Islet of Langerhans (tissue), 1 donor: ENCODE measurements around the gene TRIM44.
"Not testable (repeated sequence)": the region's sequence is repeated elsewhere in the genome, so short reads cannot be mapped to it uniquely, and the experiment has no call there.

Experiments used
- FAIRE-seq: peaks from one replicate; lab custom pipeline; 2011; peaks lifted over from hg19 to GRCh38; lab: Jason Lieb, UNC

The TRIM44 gene

DNA sequence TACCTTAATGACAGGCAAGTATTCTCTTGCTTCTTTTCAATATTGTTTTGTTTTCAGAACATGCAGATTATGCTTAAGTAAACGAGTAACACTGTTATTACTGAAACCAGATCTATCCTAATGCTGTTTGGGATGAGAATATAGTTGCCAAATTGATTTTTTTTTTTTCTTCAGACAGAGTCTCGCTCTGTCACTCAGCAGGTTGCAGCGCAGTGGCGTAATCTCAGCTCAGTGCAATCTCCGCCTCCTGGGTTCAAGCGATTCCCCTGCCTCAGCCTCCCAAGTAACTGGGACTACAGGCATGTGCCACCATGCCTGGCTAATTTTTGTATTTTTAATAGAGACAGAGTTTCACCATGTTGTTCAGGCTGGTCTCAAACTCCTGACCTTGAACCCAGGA, 91.0 kb downstream of the TRIM44 start:
- FAIRE-seq: not testable (repeated sequence)

DNA sequence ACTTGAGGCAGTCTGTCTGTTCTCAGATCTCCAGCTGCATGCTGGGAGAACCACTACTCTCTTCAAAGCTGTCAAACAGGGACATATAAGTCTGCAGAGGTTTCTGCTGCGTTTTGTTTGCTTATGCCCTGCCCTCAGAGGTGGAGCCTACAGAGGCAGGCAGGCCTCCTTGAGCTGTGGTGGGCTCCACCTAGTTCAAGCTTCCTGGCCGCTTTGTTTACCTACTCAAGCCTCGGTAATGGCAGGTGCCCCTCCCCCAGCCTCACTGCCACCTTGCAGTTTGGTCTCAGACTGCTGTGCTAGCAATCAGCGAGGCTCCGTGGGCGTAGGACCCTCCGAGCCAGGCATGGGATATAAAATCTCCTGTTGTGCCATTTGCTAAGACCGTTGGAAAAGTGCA, 97.4 kb downstream of the TRIM44 start:
- not testable (repeated sequence) for FAIRE-seq

DNA sequence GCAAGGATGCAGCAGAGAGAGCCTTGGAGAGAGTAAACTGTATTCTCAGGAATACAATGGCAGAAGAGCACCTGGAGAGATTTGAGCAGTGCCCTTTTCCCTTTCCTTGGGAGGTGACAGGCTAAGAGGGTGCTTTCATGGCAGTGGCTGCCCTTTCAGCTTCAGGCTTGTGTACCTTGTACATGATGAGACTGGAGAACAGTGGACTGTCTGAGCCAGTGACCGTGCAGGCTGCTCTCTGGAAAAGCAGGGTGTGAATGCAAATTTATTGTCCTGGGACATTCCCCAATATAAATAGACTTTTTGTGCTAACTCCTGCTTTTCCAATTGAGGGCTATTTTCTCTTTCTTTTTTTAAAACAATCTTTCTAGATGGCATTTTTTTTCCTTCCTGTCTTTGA, 99.3 kb downstream of the TRIM44 start:
- FAIRE-seq: no peak

DNA sequence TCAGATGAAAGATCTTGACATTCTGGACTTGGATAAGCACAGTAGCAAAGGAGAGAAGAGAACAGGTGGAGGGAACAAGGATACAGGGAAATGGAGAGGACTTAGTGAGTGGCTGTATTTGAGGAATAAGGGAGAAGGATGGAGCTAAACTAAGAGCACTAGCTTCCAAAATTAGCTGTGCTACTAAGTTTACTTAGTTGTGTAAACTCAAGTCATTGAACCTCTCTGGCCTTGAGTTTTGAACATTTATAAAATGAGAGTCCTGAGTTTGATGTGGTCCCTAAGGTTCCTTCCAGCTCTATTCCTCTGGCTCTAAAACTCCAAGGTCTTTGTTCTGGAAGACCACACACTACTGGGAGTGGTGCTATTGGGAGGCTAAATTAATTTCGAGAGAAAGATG, 100.7 kb downstream of the TRIM44 start:
- no peak for FAIRE-seq

DNA sequence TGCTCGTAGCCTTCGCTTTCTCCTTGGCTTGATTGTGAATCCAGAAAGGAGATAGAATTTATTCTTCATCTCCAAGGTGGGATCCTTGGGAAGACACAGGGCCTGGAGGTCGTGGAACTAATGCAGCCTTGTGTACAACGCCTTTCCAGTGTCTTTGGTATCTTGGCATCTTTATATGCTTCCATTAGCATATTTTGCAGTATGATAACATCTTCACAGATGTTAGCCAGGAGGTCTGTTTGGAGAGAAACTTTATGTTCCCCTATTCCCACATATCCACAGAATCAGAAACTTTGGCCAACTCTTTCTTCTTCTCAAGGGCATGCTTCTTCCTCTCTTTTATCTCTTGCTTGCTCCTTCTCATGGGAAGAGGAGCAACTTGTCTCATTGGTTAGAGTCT, 101.2 kb downstream of the TRIM44 start:
- no peak for FAIRE-seq

DNA sequence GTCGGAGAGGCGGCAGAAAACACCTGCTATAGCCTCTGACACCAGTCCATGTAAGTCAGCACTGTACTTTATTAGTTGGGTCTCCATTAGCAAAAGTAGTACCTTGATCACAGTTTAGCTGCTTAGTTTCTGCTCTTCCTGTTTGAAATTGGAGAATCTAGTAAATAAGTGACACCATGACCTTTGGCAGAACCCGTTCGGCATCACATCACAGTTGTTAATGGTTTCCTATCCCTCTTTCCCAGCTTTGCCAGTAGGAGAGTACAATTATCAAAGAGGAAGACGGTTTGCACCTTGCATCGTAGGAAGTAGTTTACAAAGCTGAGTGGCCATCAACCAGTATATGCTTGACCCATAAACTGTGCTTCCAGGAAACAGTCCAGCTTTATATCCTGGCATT, 101.8 kb downstream of the TRIM44 start:
- no peak for FAIRE-seq

DNA sequence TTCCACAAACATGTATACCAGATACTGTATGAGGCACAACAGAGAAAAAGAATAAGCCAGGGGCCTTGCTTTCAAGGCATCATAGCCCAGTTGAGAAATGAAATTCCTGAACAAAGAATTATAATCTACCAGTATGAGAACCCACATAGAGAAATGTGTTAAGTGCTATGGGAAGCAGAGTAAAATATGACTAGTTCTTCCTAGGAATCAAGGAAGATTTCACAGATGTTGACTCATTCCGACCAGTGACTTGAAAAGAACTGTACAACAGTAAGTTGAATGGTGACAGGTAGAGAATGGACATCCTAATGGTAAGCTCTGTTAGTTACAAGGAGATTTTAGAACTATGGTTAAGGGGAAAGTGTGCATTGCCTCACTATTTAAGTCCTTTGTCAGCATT, 102.6 kb downstream of the TRIM44 start:
- FAIRE-seq: no peak

DNA sequence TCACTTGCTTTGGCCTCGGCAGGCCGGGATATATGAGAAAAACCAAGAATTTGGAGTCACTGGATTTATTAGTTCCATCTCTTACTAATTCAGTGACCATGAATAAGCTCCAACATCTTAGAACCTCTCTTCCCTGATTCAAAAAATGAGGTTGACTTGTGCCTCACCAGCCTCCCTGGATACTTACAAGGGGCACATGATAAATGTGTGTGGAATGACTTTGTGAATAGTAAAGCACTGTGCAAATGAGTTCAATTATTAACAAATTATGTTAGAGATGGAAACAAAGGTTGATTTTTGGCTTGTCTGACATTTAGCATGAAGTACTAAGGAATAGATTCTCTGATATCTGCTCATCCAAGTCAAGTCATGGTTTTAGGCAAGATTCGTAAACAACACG, 104.1 kb downstream of the TRIM44 start:
- FAIRE-seq: no peak

DNA sequence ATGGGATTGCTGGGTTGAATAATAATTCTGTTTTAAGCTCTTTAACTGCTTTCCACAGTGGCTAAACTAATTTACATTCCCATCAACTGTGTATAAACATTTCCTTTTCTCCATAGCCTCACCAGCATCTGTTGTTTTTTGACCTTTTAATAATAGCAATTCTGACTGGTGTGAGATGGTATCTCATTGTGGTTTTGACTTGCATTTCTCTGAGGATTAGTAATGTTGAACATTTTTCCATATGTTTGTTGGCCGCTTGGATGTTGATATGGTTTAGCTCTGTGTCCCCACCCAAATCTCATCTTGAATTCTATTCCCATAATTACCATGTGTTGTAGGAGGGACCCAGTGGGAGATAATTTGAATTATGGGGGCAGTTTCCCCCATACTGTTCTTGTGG, 107.8 kb downstream of the TRIM44 start:
- FAIRE-seq: not testable (repeated sequence)

DNA sequence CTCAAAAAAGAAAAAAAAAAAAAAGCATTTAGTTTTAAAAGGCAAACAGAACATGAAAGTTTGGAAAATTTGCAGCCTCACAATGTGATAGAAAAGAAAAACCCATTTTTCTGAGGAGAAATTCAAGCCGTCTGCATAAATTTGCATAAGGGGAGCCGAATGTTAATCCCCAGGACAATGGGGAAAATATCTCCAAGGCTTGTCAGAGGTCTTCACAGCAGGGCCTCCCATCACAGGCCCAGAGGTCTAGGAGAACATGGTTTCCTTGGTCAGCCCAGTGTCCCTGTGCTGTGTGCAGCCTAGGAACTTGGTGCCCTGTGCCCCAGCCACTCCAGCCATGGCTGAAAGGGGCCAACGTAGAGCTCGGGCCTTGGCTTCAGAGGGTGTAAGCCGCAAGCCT, 109.1 kb downstream of the TRIM44 start:
- no peak for FAIRE-seq

DNA sequence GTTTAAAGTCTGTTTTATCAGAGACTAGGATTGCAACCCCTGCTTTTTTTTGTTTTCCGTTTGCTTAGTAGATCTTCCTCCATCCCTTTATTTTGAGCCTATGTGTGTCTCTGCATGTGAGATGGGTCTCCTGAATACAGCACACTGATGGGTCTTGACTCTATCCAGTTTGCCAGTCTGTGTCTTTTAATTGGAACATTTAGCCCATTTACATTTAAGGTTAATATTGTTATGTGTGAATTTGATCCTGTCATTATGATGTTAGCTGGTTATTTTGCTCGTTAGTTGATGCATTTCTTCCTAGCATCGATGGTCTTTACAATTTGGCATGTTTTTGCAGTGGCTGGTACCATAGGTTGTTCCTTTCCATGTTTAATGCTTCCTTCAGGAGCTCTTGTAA, 114.7 kb downstream of the TRIM44 start:
- FAIRE-seq: not testable (repeated sequence)

DNA sequence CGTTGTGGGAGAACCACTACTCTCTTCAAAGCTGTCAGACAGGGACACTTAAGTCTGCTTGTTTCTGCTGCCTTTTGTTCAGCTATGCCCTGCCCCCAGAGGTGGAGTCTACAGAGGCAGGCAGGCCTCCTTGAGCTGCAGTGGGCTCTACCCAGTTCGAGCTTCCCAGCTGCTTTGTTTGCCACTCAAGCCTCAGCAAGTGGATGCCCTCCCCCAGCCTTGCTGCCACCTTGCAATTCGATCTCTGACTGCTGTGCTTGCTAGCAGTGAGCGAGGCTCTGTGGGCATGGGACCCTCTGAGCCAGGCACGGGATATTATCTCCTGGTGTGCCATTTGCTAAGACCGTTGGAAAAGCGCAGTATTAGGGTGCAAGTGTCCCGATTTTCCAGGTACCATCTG, 116.4 kb downstream of the TRIM44 start:
- not testable (repeated sequence) for FAIRE-seq

DNA sequence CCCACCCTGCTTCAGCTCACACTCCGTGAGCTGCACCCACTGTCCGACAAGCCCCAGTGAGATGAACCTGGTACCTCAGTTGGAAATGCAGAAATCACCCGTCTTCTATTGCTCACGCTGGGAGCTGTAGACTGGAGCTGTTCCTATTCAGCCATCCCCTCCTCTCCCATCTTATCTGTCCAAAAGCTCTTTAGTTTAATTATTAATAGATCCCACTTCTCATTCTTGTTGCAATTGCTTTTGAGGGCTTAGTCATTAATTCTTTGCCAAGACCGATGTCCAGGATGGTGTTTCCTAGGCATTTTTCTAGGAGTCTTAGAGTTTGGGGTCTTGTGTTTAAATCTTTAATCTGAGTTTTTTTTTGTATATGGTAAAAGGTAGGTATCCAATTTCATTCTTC, 116.8 kb downstream of the TRIM44 start:
- FAIRE-seq: no peak

DNA sequence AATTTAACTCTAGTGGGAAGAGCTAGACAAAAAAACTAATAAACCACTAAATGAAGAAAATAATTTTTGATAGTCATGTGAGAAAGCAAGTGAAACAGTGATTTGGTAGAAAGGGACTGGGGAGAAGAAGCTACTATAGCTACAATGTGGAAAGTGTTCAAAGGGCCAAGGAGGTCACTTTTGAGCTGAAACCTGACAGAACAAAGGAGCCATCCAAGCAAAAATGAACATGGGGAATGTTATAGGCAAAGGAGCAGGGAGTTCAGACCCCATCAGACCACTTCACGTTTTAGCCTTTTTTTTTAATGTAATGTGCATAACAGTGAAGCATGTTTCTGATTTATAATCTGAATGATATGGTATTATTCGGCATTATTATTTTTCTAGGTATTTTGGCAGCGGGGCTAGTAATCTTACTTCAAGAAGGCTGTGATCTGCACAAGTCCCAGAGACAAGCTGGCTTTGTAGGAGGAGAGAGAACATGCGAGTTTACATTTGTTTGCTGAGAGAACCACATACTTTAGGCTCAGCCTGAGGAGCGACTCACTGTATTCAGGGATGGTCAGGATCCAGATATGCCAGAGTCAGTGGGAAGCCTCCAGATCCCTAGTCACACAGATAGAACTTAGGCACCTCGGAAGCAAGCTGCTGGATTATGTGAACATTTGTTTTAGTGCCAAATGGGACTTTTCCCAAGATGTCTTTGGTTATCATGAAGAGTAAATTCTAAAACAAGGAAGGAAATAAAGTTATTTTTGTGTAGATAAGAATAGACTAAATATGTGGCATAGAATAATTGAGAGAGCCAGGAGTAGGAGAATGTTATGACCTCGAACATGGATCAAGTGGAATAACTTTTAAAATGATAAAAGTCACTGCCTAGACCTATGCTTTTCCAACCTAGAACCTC, 118.6 kb downstream of the TRIM44 start:
- no peak for FAIRE-seq

DNA sequence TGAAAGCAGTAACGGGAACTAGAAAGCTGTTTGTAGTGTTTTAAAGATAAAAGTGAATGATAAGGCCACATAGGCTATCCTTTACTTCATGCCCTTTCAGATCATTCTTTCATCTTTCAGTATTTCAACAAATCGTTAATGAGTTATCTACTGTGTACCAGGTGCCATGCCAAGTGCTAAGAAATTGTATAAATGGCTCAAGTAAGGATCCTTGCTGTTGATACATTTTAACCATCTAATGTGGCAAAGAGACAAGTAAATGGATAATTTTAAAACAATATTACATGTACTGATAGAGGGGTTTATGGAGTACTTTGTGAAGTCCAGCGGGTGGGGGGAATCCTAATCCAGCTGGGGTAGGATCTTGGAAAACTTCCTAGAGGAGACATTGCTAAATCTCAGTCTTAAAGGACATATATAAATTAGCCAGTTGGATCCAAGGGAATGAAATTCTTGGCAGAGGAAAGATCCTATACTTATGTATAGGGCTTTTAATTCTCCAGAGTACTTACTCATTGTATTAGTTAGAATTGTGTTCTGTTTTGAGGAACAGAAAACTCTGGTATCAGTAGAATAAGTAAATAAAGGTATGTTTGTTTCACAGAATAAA, 119.4 kb downstream of the TRIM44 start:
- FAIRE-seq: no peak

DNA sequence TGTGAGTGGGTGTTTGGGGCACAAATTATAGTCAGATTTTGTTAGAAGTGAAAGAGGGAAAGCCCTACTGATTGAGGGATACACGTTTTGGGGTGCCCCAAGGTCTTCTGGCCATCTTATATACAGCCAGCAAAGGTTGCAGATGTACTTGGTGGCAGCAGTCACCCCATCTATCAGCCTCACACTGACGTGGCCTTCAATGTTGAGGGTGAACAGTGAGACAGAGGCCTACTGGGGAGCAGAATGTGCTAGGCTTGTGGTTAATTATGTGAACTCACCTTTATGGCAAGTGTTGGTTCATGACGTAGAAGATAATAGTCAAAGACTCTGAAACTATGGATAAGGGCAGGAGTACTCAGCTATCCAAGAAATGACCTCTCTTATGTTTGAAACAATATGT, 121.2 kb downstream of the TRIM44 start:
- no peak for FAIRE-seq

DNA sequence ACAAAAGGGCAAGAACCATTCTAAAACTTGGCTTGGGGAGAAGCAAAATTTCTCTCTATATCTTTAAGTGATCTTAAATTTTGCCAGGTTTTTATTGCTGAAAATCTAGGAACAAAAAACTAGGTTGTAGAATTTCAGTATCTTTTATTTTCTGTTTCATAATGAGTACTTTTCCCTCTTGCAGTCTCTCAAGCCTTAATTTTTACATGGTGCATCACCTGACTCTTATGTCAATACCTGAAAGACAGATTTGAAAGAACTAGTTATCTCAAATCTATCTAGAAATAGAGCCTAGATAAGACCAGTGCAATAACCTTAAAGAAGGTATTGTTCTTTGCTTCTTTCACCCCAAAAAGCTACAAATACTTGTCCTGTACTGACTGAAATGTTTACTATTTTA, 122.1 kb downstream of the TRIM44 start:
- peak; percentile 5 for FAIRE-seq

DNA sequence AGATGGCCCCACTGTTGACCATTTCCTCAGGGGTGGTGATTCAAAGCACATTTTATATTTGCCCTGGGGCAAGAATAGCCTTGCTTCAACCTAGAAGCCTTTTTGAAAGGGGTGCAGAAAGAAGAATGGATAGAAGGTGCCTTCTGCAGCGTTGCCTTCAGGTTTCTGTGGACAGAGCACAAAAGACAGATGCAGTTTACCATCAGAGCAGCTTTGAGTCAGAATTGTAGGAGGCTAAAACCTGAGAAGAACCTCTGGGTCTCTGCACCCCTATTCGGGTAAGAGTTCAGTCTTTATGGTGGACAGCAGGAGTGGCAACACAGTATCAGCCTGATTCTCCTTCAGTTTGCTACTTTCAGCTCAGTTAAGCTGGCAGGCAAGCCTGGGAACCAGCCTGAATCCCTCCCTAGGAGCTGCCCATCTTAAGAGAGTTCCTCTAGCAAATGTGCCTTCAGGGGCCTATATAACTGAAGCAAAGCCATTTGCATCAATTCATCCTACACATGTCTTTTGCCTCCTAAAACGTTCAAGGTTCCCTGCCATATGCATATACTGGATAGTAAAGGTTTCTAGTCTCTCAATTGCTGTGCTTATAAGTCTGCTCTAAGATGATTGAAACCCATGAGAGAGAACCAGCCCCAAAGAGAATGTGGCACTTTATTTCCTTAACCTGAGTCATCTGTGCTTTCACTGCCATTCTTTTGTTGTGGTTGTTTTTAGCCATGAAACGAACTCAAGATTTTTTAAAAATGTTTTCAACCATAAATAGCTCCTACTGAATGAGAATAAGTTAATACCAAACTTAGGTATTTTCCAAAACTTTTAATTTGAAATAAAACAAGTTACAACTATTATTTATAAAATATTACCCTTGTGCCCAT, 123.0 kb downstream of the TRIM44 start:
- FAIRE-seq: no peak

DNA sequence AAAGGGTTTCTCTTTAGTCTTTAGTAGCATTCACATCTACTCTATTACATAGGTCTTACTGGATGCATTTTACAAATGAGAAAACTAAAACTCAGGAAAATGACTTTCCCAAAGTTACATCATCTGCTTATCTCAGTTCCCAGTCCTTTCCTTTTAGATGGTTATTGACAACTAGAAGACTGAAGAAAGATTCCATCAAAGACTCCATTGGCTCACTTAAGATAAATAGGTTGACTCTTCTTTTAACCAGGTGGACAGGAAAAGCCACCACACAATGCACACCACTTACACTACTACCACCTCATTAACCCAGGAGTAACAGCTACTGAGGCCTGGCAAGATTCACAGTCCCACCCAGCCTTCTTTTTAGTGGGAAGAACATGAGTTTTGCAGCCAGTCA, 123.6 kb downstream of the TRIM44 start:
- no peak for FAIRE-seq

DNA sequence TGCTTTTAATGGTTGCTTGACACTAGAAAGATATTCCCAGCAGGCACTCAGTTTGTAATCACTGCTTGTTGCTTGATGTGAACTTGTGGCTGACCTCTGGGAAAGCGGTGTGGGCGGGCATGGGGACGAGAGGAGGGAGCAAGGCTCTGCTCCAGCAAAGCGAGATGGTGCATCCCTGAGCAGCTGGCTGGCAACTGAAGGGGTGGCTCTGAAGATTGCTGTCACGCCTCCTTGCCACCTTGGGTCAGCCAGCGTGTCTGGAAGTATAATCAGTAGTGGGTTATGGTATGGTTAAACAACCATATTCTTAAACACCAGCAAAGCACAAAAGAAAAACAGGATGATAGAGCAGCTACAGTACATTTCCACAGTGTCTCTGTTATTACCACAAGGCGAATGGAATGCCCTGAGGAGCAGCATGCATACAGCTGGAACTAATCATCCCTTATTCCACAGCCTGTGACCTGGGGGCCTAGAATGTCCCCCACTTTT, 124.5 kb downstream of the TRIM44 start:
- no peak for FAIRE-seq

DNA sequence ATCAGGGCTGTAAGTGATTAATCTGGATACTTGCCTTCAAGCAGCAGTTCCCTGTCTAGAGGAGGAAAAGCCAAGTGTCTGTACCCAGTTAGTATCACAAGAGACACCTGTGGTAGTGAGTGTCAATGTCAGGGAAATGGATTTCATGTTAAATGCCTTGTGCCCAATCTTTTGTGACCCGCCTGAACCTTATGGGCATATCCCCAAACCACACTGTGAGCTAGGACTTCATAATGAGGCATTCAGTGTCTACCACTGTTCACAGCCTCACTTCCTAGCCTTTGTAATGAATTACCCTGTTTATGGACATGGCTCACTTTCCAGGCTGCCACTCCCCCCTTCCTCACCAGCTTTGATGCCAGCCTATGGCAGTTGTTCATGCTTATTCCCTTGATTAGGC, 125.1 kb downstream of the TRIM44 start:
- no peak for FAIRE-seq

DNA sequence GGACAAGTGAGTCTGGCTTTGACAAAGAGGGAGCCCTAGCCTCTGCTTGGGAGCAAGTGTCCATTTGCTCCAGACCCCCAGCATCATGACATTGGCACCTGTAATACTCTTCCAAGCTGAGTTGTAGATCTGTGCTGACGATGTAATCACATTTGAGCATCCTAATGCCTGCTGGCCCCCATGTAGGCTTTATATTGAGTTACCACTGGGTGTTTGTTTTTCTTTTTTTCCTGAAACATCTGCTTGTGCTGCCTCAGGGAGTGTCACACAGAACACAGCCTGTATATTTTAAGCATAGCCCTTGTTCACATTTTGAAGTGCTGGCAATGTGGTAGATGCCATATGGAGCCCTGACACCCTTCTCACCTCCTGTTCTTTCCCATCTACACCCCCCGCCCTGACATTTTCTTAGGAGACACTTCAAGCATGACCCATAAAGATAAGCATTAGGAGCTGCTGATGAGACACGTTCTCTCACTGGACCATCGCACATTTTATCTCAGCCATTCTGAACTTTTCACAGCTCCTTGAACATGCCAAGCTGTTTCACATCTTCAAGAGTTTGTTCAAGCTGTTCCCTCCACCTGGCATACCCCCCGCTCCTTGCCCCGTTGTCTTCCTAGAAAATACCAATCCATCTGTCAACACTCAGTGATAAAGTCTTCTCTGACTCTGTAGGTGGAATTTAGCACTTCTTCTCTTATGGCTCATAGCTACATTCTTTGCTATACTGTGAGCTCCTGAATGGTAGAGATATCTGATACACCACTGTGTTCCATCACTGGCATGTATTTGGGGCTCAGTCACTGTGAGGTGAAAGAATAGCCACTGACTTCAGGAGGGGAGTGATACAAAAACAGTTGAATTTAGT, 128.7 kb downstream of the TRIM44 start:
- FAIRE-seq: no peak
